Panc1 (cell line): ENCODE data around the gene DYNLL1. TPM values are rescaled to one million over a fixed set of nuclear protein-coding genes. Genes with fewer than 3 reads are reported as not detected.

ENCODE experiments used
- ATAC-seq: fragments of 200-7000 bp; cut with Tn5 transposase; 2 replicates; pipeline ENCODE4 v1.9.1; 2020; ENCODE audit warnings: mild to moderate bottlenecking, moderate library complexity
- BruUV-seq: library from RNA; stranded (reverse); fragments of 400-500 nt; replicated peaks from 2 replicates; lab custom pipeline; 2021; lab: Mats Ljungman, UMichigan
- CTCF ChIA-PET: fragments of 300-600 bp; sonication (Branson Sonifier 250); formaldehyde crosslinking; loops from one replicate; lab custom pipeline; 2022; ENCODE audit warnings: antibody characterized with exemption; lab: Charles Lee
- POLR2A ChIA-PET: fragments of 300-600 bp; sonication (Branson Sonifier 250); formaldehyde crosslinking; loops from one replicate; lab custom pipeline; 2022; ENCODE audit warnings: antibody characterized with exemption; lab: Charles Lee
- DNase-seq: peaks from one replicate; pipeline ENCODE4 v3.0.0-alpha.2; 2010; ENCODE audit warnings: low read depth, low spot score
- H3K27ac ChIP-seq: 2 replicates; pipeline ENCODE4 v1.5.1; 2011; ENCODE audit warnings: mild to moderate bottlenecking, low read length, inconsistent platforms
- H3K27me3 ChIP-seq: fragments of 200-500 bp; sonication (Bioruptor generic); 2 replicates; pipeline ENCODE4 v1.6.0; 2014; ENCODE audit warnings: low read length, inconsistent platforms; ENCODE audit not compliant: control insufficient read depth, insufficient read depth
- H3K36me3 ChIP-seq: fragments of 200-500 bp; sonication (Bioruptor generic); 2 replicates; pipeline ENCODE4 v1.5.1; 2014; ENCODE audit warnings: inconsistent platforms, mild to moderate bottlenecking, low read length, moderate library complexity; ENCODE audit not compliant: control insufficient read depth, insufficient read depth
- H3K4me1 ChIP-seq: 2 replicates; pipeline ENCODE4 v1.5.1; 2011; ENCODE audit warnings: inconsistent platforms, mild to moderate bottlenecking, low read length, moderate library complexity; ENCODE audit not compliant: control insufficient read depth, insufficient read depth
- H3K4me3 ChIP-seq, 2 experiments: 2 replicates each; pipeline ENCODE4 v1.5.1; 2011 to 2012; ENCODE audit warnings: low read depth in 2 of 2, low read length in 2 of 2, mild to moderate bottlenecking in 2 of 2, inconsistent platforms in 1 of 2, moderate library complexity in 1 of 2
- H3K9me3 ChIP-seq: fragments of 200-500 bp; sonication (Bioruptor generic); 2 replicates; pipeline ENCODE4 v1.5.1; 2014; ENCODE audit warnings: low read depth, mild to moderate bottlenecking, inconsistent platforms, low read length, moderate library complexity; ENCODE audit not compliant: control insufficient read depth, insufficient read depth
- CTCF ChIP-seq: fragments of 450-650 bp; IDR thresholded peaks from 2 replicates; pipeline ENCODE4 v1.5.1; 2017; ENCODE audit warnings: mild to moderate bottlenecking
- POLR2AphosphoS5 ChIP-seq: IDR thresholded peaks from 2 replicates; pipeline ENCODE4 v1.6.1; 2012; ENCODE audit warnings: mild to moderate bottlenecking, low read depth, low read length, moderate library complexity
- REST ChIP-seq, 2 experiments: IDR thresholded peaks; 2 replicates each; pipeline ENCODE4 v1.6.1; 2011 to 2012; ENCODE audit warnings: low read depth in 2 of 2, control low read depth in 1 of 2, low read length in 1 of 2, mild to moderate bottlenecking in 1 of 2, moderate library complexity in 1 of 2; ENCODE audit not compliant: insufficient read depth in 1 of 2
- SIN3A ChIP-seq: IDR thresholded peaks from 2 replicates; pipeline ENCODE4 v1.6.1; 2012; ENCODE audit warnings: low read depth, mild to moderate bottlenecking, low read length, moderate library complexity, borderline replicate concordance; ENCODE audit not compliant: insufficient read depth
- TCF7L2 ChIP-seq: IDR thresholded peaks from 2 replicates; pipeline ENCODE4 v1.6.1; 2011; ENCODE audit warnings: mild to moderate bottlenecking, low read depth, low read length, inconsistent platforms
- in situ Hi-C: cut with HindIII; loops from 2 replicates; pipeline ENCODE4 v1.10.0; 2016; ENCODE audit warnings: low sequenced_read_pairs, low pct_unique_long_range_greater_than_20kb
- intact Hi-C: fragments of 100-400 bp; cut with micrococcal nuclease; formaldehyde crosslinking; loops from one replicate; pipeline ENCODE4 v1.10.0; 2022; ENCODE audit not compliant: unreplicated experiment
- total RNA-seq: library from RNA; stranded (reverse); gene quantifications from one replicate; pipeline ENCODE4 v1.2.1, GENCODE V29; 2021; ENCODE audit not compliant: unreplicated experiment

Gene DYNLL1
- total RNA-seq, 1 experiment from 2014 or later, result 482 TPM

- Histone ChIP-seq H3K27me3 (no peaks in the 10 kb centered on the region), H3K27ac (no peak overlapping the region), H3K4me3 (no peak overlapping the region), H3K9me3 (no peaks in the 10 kb centered on the region), H3K36me3 (no peaks in the 10 kb centered on the region), H3K4me1 (peaks cover 23% of the 10 kb centered on the region)
- in situ Hi-C loops, result no loop called here
- POLR2A ChIA-PET, result no interaction called here
- CTCF ChIA-PET, result no interaction called here
- intact Hi-C loops, result no loop called here
- no peak for DNase-seq
- TF ChIP-seq POLR2AphosphoS5 (no peak), REST (IDR thresholded peaks at IDR 0.05; ENCODE audit: insufficient read depth in 1 of 2, low read depth in 2 of 2, low read length in 1 of 2) (no peak), SIN3A (no peak)
- BruUV-seq, result no TSS peak
- ATAC-seq, result no peak
Measured at GRCh38 chr12:120475643-120476042, 20.3 kb upstream of the DYNLL1 start.

- Histone ChIP-seq H3K36me3 (no peaks in the 10 kb centered on the region), H3K4me3 (no peak overlapping the region), H3K9me3 (no peaks in the 10 kb centered on the region), H3K4me1 (peaks cover 9% of the 10 kb centered on the region), H3K27me3 (no peaks in the 10 kb centered on the region), H3K27ac (no peak overlapping the region)
- BruUV-seq, result no TSS peak
- in situ Hi-C loops (no loop called here), intact Hi-C loops (no loop called here)
- DNase-seq (no peak), ATAC-seq (peak; percentile 64; the same call in 1 of the 2 replicates)
- ChIA-PET POLR2A (no interaction called here), CTCF (interaction anchor here (0.6 kb wide), 1 partner anchor 218 kb away, joined by 5 read pairs; no protein-coding TSS in a partner anchor)
- TF ChIP-seq POLR2AphosphoS5 (no peak), TCF7L2 (no peak), REST (IDR thresholded peaks at IDR 0.05; ENCODE audit: insufficient read depth in 1 of 2, low read depth in 2 of 2, low read length in 1 of 2) (no peak), CTCF (no peak), SIN3A (no peak)
Measured at GRCh38 chr12:120479458-120479857, 16.5 kb upstream of the DYNLL1 start.
